HUES64 (cell line): ENCODE results near the gene C6orf15.

Experiments used
- H3K27ac ChIP-seq: 2 replicates; pipeline ENCODE4 v1.7.0; 2013; ENCODE audit warnings: low read depth, low read length, inconsistent platforms
- H3K27me3 ChIP-seq: 2 replicates; pipeline ENCODE4 v1.6.1; 2013; ENCODE audit warnings: mild to moderate bottlenecking, low read length; ENCODE audit not compliant: insufficient read depth
- H3K36me3 ChIP-seq: 2 replicates; pipeline ENCODE4 v1.6.1; 2013; ENCODE audit warnings: mild to moderate bottlenecking, low read length; ENCODE audit not compliant: insufficient read depth
- H3K4me1 ChIP-seq: 2 replicates; pipeline ENCODE4 v1.6.1; 2013; ENCODE audit warnings: mild to moderate bottlenecking, low read length, moderate library complexity; ENCODE audit not compliant: insufficient read depth
- H3K4me3 ChIP-seq: 2 replicates; pipeline ENCODE4 v1.5.1; 2013; ENCODE audit warnings: mild to moderate bottlenecking, low read length, moderate library complexity
- H3K9ac ChIP-seq: 2 replicates; pipeline ENCODE4 v1.6.1; 2013; ENCODE audit warnings: mild to moderate bottlenecking, low read depth, low read length
- H3K9me3 ChIP-seq: 2 replicates; pipeline ENCODE4 v1.6.1; 2013; ENCODE audit warnings: low read depth, low read length; ENCODE audit not compliant: insufficient read depth
- WGBS: fragments of 150-250, 120-280 bp; methylation state at CpG from one replicate; pipeline ENCODE4 v1.1.7; 2013; ENCODE audit warnings: missing lambda C conversion rate; 5-methylcytosine and 5-hydroxymethylcytosine counted together

The C6orf15 gene

DNA sequence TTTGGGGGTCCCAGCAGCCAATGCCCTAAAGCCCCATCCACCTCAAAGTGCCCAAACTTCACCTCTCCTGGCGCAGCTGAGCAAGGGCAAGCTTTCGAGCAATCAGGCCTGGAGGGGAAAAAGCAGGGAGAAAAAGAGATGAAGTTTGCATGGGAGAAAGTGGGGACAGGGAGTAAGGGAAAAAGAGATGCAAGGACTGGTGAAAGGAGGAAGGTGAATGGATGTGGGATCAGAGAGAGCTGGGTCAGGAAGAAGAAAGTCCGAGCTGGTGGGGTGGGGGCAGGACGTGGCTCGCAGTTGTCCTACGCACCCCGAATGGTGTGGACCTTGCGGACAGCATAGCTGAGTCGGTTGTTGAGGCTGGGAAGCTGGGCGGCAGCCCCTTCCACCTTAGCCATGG, 33.0 kb upstream of the C6orf15 start:
- Histone ChIP-seq H3K4me1 (peaks cover 9% of the 10 kb centered on the region; the same call in 1 of the 2 replicates), H3K4me3 (no peak overlapping the region), H3K27ac (no peak overlapping the region), H3K9ac (no peak overlapping the region), H3K27me3 (no peaks in the 10 kb centered on the region), H3K36me3 (peaks cover 57% of the 10 kb centered on the region), H3K9me3 (no peaks in the 10 kb centered on the region)
- WGBS: 95% methylated on average over 10 of the region's 10 CpGs

DNA sequence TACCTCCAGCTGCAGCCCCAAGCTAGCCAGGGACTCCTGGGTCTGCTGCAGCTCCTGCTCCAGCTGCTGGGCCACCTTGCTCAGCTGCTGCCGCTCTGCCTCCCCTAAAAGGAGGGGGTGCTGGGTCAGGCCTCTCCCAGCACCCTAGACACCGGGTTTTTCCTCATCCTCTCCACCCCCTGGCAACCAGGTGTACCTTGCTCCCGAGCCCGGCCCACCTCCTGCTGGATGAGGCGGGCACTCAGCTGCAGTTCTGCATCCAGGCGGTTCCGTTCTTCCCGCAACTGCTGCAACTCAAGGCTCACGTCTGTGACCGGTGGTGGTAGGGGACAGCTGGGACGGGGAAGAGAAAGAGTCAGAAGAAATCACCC, 32.6 kb upstream of the C6orf15 start:
- no peaks in the 10 kb centered on the region for H3K27me3 ChIP-seq
- peaks cover 9% of the 10 kb centered on the region; the same call in 1 of the 2 replicates for H3K4me1 ChIP-seq
- H3K36me3 ChIP-seq: peaks cover 53% of the 10 kb centered on the region
- no peak overlapping the region for H3K9ac ChIP-seq
- no peaks in the 10 kb centered on the region for H3K9me3 ChIP-seq
- H3K27ac ChIP-seq: no peak overlapping the region
- H3K4me3 ChIP-seq: no peak overlapping the region
- 89% methylated on average over 11 of the region's 11 CpGs for WGBS

DNA sequence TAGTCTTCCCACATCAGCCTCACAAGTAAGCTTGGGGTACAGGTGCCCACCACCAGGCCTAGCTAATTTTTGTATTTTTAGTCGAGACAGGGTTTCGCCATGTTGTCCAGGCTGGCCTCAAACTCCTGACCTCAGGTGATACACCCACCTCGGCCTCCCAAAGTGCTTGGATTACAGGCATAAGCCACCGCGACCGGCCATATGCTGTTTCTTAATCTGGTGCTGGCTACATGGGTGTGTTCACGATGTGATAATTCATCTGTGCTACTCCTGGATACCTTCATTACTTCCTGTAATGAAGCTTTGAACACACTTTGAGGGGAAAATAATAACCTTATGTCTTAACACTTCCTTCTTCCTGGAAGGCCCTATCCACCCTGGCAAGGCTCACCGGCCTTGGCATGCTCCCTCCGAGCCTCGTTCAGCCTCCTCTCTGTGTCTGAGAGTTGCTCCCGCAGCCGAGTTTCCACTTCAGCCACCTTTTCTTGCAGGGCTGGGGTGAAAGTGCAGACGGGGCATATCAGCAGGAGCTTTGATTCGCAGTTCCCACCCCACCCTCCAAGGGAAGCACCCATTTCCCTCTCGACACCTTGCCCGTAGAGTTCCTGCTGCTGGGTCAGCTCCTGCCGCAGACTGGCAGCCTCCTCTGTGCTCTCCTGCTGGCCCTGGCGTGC, 32.1 kb upstream of the C6orf15 start:
- Histone ChIP-seq H3K27me3 (no peaks in the 10 kb centered on the region), H3K4me3 (no peak overlapping the region), H3K4me1 (peaks cover 10% of the 10 kb centered on the region; the same call in 1 of the 2 replicates), H3K27ac (no peak overlapping the region), H3K9me3 (no peaks in the 10 kb centered on the region), H3K9ac (no peak overlapping the region), H3K36me3 (peaks cover 48% of the 10 kb centered on the region)
- WGBS: 96% methylated on average over 18 of the region's 18 CpGs

DNA sequence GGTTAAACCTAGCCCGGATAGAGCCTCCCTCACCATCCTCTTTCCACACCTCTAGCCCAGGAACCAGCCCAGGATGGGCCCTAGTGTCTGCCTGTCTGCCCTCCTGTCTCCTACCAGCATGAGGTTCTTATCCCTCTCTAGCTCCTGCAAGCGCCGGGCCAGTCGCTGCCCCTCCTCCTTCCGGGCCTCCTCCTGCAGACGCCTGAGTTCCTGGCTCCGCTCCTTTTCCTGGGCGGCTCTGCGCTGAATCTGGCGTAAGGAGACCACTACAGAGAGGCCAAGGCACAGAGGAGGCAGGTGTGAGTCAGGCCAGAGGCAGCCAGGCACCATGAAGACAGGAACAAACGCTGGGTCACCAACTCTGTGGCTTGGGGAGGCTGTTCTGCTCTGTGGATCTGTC, 30.8 kb upstream of the C6orf15 start:
- Histone ChIP-seq H3K4me3 (no peak overlapping the region), H3K4me1 (peaks cover 14% of the 10 kb centered on the region; the same call in 1 of the 2 replicates), H3K27me3 (no peaks in the 10 kb centered on the region), H3K36me3 (peaks cover 44% of the 10 kb centered on the region), H3K9ac (no peak overlapping the region), H3K9me3 (no peaks in the 10 kb centered on the region), H3K27ac (no peak overlapping the region)
- 36% methylated on average over 11 of the region's 11 CpGs for WGBS

DNA sequence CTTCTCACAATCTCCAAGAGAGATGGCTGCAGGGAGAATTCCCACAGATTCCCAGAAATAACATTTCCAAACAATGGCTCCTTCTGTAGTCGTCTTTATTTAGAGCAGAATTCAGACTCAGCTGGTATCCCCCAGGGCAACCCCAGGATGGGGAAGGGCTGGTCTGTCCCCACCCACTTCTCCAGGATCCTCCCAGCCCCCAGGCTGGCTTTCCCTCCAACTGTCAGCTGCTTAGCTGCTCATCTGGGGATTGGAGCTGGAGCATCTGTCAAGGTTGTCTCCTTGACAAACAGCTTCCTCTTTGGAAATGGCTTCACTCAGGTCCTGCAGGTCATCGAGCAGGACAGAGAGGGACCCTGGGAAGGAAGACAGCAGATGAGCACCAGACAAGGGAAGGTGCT, 30.0 kb upstream of the C6orf15 start:
- Histone ChIP-seq H3K4me1 (peaks cover 17% of the 10 kb centered on the region; the same call in 1 of the 2 replicates), H3K36me3 (peaks cover 41% of the 10 kb centered on the region), H3K27ac (no peak overlapping the region), H3K27me3 (no peaks in the 10 kb centered on the region), H3K9ac (no peak overlapping the region), H3K9me3 (no peaks in the 10 kb centered on the region), H3K4me3 (no peak overlapping the region)
- 69% methylated on average over 2 of the region's 2 CpGs for WGBS

DNA sequence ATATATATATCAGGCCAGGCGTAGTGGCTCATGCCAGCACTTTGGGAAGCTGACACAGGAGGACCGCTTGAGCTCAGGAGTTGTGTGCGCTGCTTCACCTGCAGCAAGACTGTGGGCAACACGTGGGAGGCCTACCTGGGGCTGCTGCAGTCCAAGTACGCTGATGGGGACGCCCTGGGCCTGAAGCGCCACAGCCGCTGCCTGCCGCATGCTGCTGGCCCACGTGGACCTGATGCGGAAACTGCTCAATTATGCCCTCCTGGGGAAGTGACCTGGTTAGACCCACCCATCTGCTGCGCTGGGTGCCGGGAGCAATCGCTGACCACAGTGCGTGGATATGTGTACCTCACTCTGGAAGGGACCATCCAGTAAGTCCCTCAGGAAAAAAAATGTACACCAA, 28.3 kb upstream of the C6orf15 start:
- no peak overlapping the region for H3K27ac ChIP-seq
- no peak overlapping the region for H3K9ac ChIP-seq
- H3K4me3 ChIP-seq: no peak overlapping the region
- no peaks in the 10 kb centered on the region for H3K9me3 ChIP-seq
- 90% methylated on average over 15 of the region's 15 CpGs for WGBS
- H3K27me3 ChIP-seq: no peaks in the 10 kb centered on the region
- H3K36me3 ChIP-seq: peaks cover 30% of the 10 kb centered on the region
- peaks cover 17% of the 10 kb centered on the region; the same call in 1 of the 2 replicates for H3K4me1 ChIP-seq

DNA sequence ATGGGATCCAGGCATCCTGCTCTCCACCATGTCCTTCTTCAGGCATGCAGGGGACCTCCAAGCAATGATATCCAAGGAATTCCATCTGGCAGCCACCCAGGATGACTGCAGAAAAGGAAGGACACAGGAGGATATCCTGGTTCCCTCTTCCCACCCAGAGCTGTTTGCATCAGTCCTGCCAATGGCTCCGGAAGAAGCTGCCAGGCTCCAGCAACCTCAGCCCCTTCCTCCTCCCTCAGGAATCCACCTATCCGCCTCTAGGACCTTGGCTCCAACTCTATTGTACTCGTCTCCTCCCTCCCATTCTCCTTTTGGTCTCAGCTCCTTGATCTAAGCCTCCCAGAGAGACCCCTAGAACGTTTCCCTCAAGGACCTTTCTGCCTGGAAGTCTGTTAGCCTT, 27.2 kb upstream of the C6orf15 start:
- WGBS: 17% methylated on average over 4 of the region's 4 CpGs
- peaks cover 20% of the 10 kb centered on the region for H3K36me3 ChIP-seq

DNA sequence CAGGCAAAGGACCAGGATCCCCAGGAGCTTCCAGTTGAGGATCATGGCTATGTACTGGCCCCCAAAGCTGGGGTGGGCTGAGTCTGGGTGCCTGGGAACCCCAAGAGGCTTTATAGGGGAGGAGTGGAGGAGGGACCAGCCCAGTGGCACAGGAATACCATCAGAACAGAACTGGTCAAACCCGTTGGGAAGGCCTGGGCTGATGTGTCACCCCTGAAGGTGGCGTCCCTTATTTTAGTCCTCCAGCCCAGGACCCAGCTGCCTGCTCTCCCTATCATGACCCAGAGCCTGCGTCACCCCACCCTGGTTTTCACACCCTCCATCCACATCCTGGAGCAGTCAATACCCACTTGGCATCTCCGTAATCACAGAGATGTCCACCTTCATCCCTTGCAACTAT, 26.6 kb upstream of the C6orf15 start, which contains the start of gene PSORS1C2:
Gene PSORS1C2 (minus strand): TSS at position 85 of the 400 bp plus-strand sequence. CDS start 40 bp downstream, at position 45.
- H3K9me3 ChIP-seq: no peaks in the 10 kb centered on the region
- WGBS: 88% methylated on average over 4 of the region's 4 CpGs
- peaks cover 14% of the 10 kb centered on the region for H3K36me3 ChIP-seq
- H3K4me3 ChIP-seq: no peak within 1 kb of the TSS
- H3K27ac ChIP-seq: no peak within 1 kb of the TSS; the same call in 1 of the 2 replicates
- H3K27me3 ChIP-seq: no peaks in the 10 kb centered on the region
- H3K4me1 ChIP-seq: peaks cover 17% of the 10 kb centered on the region; the same call in 1 of the 2 replicates
- H3K9ac ChIP-seq: no peak within 1 kb of the TSS

More for the DNA sequence above, 27.2 kb upstream of the C6orf15 start:
- Histone ChIP-seq H3K9me3 (no peaks in the 10 kb centered on the region), H3K4me3 (no peak overlapping the region), H3K9ac (no peak overlapping the region), H3K27me3 (no peaks in the 10 kb centered on the region), H3K4me1 (peaks cover 17% of the 10 kb centered on the region; the same call in 1 of the 2 replicates), H3K27ac (no peak overlapping the region; the same call in 1 of the 2 replicates)

DNA sequence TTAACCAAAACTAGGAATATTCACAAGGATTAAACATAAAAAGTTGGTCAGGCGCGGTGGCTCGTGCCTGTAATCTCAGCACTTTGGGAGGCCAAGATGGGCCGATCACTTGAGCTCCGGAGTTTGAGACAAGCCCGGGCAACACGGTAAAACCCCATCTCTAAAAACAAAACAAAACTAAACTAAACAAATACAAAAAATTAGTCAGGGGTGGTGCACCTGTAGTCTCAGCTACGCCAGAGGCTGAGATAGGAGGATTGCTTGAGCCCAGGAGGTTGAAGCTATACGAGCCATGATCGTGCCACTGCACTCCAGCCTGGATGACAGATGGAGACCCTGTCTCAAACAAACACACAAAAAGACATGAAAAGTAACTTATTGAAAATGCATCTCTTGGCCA, 23.3 kb upstream of the C6orf15 start:
- no peak overlapping the region for H3K4me3 ChIP-seq
- peaks cover 9% of the 10 kb centered on the region; the same call in 1 of the 2 replicates for H3K4me1 ChIP-seq
- no peak overlapping the region for H3K9ac ChIP-seq
- no peaks in the 10 kb centered on the region for H3K27me3 ChIP-seq
- no peaks in the 10 kb centered on the region for H3K9me3 ChIP-seq
- no peaks in the 10 kb centered on the region for H3K36me3 ChIP-seq
- no peak overlapping the region for H3K27ac ChIP-seq
- WGBS: 93% methylated on average over 10 of the region's 10 CpGs

DNA sequence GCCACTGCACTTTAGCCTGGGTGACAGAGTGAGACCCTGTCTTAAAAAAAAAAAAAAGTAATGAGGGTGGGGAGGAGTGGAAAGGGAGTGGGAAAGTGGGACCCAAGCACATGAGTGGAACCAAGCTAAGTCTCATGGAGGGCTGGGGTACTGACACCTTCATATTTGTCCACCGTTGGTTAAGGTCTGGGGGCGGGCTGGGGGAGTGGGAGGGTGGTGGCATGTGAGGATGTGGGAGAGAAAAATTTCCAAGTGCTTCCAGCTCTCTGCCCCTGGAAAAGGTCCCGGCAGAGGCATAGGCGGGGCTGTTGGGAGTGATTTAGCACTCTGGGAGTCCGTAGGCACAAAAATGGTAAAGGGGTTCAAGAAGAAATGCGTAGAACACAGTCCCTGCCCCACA, 20.4 kb upstream of the C6orf15 start:
- H3K9me3 ChIP-seq: no peaks in the 10 kb centered on the region
- 0 out of 2 replicates have a peak, but pooled peaks cover 3% of the 10 kb centered on the region for H3K4me1 ChIP-seq
- H3K9ac ChIP-seq: no peak overlapping the region
- WGBS: 68% methylated on average over 6 of the region's 6 CpGs
- H3K27me3 ChIP-seq: no peaks in the 10 kb centered on the region
- H3K36me3 ChIP-seq: no peaks in the 10 kb centered on the region
- no peak overlapping the region for H3K4me3 ChIP-seq
- no peak overlapping the region for H3K27ac ChIP-seq

DNA sequence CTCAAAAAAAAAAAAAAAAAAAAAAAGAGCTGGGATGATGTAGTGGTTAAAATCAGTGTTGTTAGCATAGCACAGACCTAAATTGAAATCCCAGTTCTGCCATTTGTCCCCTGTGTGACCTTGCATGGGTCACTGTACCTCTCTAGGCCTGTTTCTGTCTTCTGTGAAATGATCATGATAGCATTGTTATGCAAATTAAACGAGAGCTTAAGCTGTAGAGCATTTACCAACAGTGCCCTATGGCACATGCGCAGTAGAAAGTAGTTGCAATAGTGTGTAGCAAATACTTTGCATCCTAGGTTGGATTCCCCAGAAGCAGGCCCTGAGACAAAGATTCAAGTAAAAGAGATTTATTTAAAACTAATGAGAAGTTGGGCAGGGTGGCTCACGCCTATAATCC, 19.2 kb upstream of the C6orf15 start:
- no peak overlapping the region for H3K4me3 ChIP-seq

More for the DNA sequence above, 19.2 kb upstream of the C6orf15 start:
- no peak overlapping the region for H3K9ac ChIP-seq
- H3K36me3 ChIP-seq: no peaks in the 10 kb centered on the region
- H3K27ac ChIP-seq: no peak overlapping the region
- no peaks in the 10 kb centered on the region for H3K27me3 ChIP-seq
- H3K4me1 ChIP-seq: no peaks in the 10 kb centered on the region
- 77% methylated on average over 3 of the region's 3 CpGs for WGBS
- H3K9me3 ChIP-seq: no peaks in the 10 kb centered on the region
